ENCODE data around the gene TPP2.

TPP2 gene

GRCh38 chr13:102667023-102667422, 70.2 kb downstream of the TPP2 start:
- no peak for TF ChIP-seq CTCF (IDR thresholded peaks at IDR 0.05; ENCODE audit: insufficient read depth, low read depth, low read length, missing control alignments)
- H3K4me3 ChIP-seq (ENCODE audit: low read depth, low read length) = no peak overlapping the region
- no peak for DNase-seq (ENCODE audit: low read depth)

- DNase-seq (ENCODE audit: low read depth) = no peak
- no peak for TF ChIP-seq CTCF (IDR thresholded peaks at IDR 0.05; ENCODE audit: insufficient read depth, low read depth, low read length, missing control alignments)
- H3K4me3 ChIP-seq (ENCODE audit: low read depth, low read length) = no peak overlapping the region
Measured at GRCh38 chr13:102667911-102668310, 71.1 kb downstream of the TPP2 start.

GRCh38 chr13:102670130-102670529, 73.3 kb downstream of the TPP2 start:
- no peak for TF ChIP-seq CTCF (IDR thresholded peaks at IDR 0.05; ENCODE audit: insufficient read depth, low read depth, low read length, missing control alignments)
- H3K4me3 ChIP-seq (ENCODE audit: low read depth, low read length) = no peak overlapping the region
- no peak for DNase-seq (ENCODE audit: low read depth)

- no peak for DNase-seq (ENCODE audit: low read depth)
- no peak for TF ChIP-seq CTCF (IDR thresholded peaks at IDR 0.05; ENCODE audit: insufficient read depth, low read depth, low read length, missing control alignments)
- H3K4me3 ChIP-seq (ENCODE audit: low read depth, low read length) = no peak overlapping the region
Measured at GRCh38 chr13:102675115-102675514, 78.3 kb downstream of the TPP2 start.

GRCh38 chr13:102677122-102677521, 80.3 kb downstream of the TPP2 start:
- DNase-seq (ENCODE audit: low read depth) = no peak
- TF ChIP-seq CTCF (IDR thresholded peaks at IDR 0.05; ENCODE audit: insufficient read depth, low read depth, low read length, missing control alignments) = no peak
- no peak overlapping the region for H3K4me3 ChIP-seq (ENCODE audit: low read depth, low read length)

- DNase-seq (ENCODE audit: low read depth) = no peak
- no peak overlapping the region for H3K4me3 ChIP-seq (ENCODE audit: low read depth, low read length)
- no peak for TF ChIP-seq CTCF (IDR thresholded peaks at IDR 0.05; ENCODE audit: insufficient read depth, low read depth, low read length, missing control alignments)
Measured at GRCh38 chr13:102678339-102679107, 81.7 kb downstream of the TPP2 start.
